K562 (cell line): ENCODE results near the gene ALAS2. TPM values are rescaled to one million over a fixed set of nuclear protein-coding genes. Genes with fewer than 3 reads are reported as not detected.

Experiments
- ATF1 ChIP-seq, 2 experiments: fragments of 450-650 bp in 1 of 2; IDR thresholded peaks; 2 replicates each; pipeline ENCODE4 v1.6.1; 2016; ENCODE audit warnings: missing compliant biosample characterization in 1 of 2, missing genetic modification characterization in 1 of 2
- C11orf30 ChIP-seq: fragments of 450-650 bp; IDR thresholded peaks from 2 replicates; pipeline ENCODE4 v1.6.1; 2016; ENCODE audit warnings: low read depth, mild to moderate bottlenecking
- DMBX1 ChIP-seq: fragments of 250-450 bp; sonication (Bioruptor Pico); IDR thresholded peaks from 2 replicates; pipeline ENCODE4 v1.8.0; 2022; ENCODE audit warnings: inconsistent platforms, mild to moderate bottlenecking, moderate library complexity, borderline replicate concordance
- FOXJ2 ChIP-seq: fragments of 200-800 bp; sonication (Bioruptor generic); IDR thresholded peaks from 2 replicates; pipeline ENCODE4 v1.6.1; 2016; ENCODE audit warnings: missing genetic modification characterization, missing compliant biosample characterization
- FOXJ3 ChIP-seq: sonication (generic); formaldehyde crosslinking; IDR thresholded peaks from 2 replicates; pipeline ENCODE4 v1.4.0; 2020; ENCODE audit warnings: mild to moderate bottlenecking, missing genetic modification reagents
- GABPB2 ChIP-seq: fragments of 250-450 bp; sonication (Bioruptor Pico); conservative IDR thresholded peaks from 2 replicates; pipeline ENCODE4 v1.5.1; 2021; ENCODE audit warnings: mild to moderate bottlenecking
- HMBOX1 ChIP-seq: sonication (generic); IDR thresholded peaks from 2 replicates; pipeline ENCODE4 v1.6.1; 2016
- HOMEZ ChIP-seq: fragments of 250-450 bp; sonication (Bioruptor Pico); IDR thresholded peaks from 2 replicates; pipeline ENCODE4 v1.4.0; 2020; ENCODE audit warnings: mild to moderate bottlenecking, moderate library complexity
- MTA3 ChIP-seq: fragments of 450-650 bp; formaldehyde crosslinking; IDR thresholded peaks from 2 replicates; pipeline ENCODE4 v1.6.1; 2017; ENCODE audit warnings: mild to moderate bottlenecking, borderline replicate concordance
- MXI1 ChIP-seq: IDR thresholded peaks from 2 replicates; pipeline ENCODE4 v1.6.1; 2011; ENCODE audit warnings: low read depth, mild to moderate bottlenecking, improper control_type of control experiment, low read length
- NCOA2 ChIP-seq, 2 experiments: fragments of 450-650 bp; IDR thresholded peaks; 2 replicates each; pipeline ENCODE4 v1.6.1; 2018; ENCODE audit warnings: mild to moderate bottlenecking in 2 of 2, moderate library complexity in 1 of 2; ENCODE audit not compliant: partially characterized antibody in 2 of 2
- NR4A1 ChIP-seq, 2 experiments: fragments of 250-450 bp in 1 of 2; fragments of 450-650 bp in 1 of 2; sonication (Bioruptor Pico) in 1 of 2; IDR thresholded peaks; 2 replicates each; pipeline versions ENCODE4 v1.4.0 to v1.6.1; 2016 to 2020; ENCODE audit warnings: mild to moderate bottlenecking in 2 of 2, missing compliant biosample characterization in 1 of 2, missing genetic modification characterization in 1 of 2, moderate library complexity in 1 of 2
- NUFIP1 ChIP-seq: fragments of 450-650 bp; IDR thresholded peaks from 2 replicates; pipeline ENCODE4 v1.6.1; 2018; ENCODE audit not compliant: partially characterized antibody
- RAD51 ChIP-seq: fragments of 450-650 bp; IDR thresholded peaks from 2 replicates; pipeline ENCODE4 v1.7.1; 2016; ENCODE audit warnings: low read depth, mild to moderate bottlenecking, borderline replicate concordance
- SIX5 ChIP-seq, 2 experiments: IDR thresholded peaks; 2 replicates each; pipeline ENCODE4 v1.6.1; 2011; ENCODE audit warnings: low read length in 2 of 2, borderline replicate concordance in 1 of 2, low read depth in 1 of 2, mild to moderate bottlenecking in 1 of 2, moderate library complexity in 1 of 2; ENCODE audit not compliant: insufficient read depth in 1 of 2
- THAP12 ChIP-seq: fragments of 250-450 bp; sonication (Bioruptor Pico); IDR thresholded peaks from 2 replicates; pipeline ENCODE4 v1.9.0; 2021; ENCODE audit warnings: mild to moderate bottlenecking, inconsistent platforms
- ZNF277 ChIP-seq: fragments of 250-450 bp; sonication (Bioruptor Pico); IDR thresholded peaks from 2 replicates; pipeline ENCODE4 v1.8.0; 2022; ENCODE audit warnings: inconsistent platforms, mild to moderate bottlenecking, moderate library complexity, borderline replicate concordance
- ZNF324 ChIP-seq: fragments of 250-450 bp; sonication (Bioruptor Pico); IDR thresholded peaks from 2 replicates; pipeline ENCODE4 v1.4.0; 2020; ENCODE audit warnings: mild to moderate bottlenecking
- ZNF583 ChIP-seq: fragments of 250-450 bp; sonication (Bioruptor Pico); IDR thresholded peaks from 2 replicates; pipeline ENCODE4 v1.4.0; 2020
- ZNF695 ChIP-seq: fragments of 450-650 bp; formaldehyde crosslinking; IDR thresholded peaks from 2 replicates; pipeline ENCODE4 v1.4.0; 2020; ENCODE audit warnings: mild to moderate bottlenecking, moderate library complexity
- ZNF707 ChIP-seq: fragments of 250-450 bp; sonication (Bioruptor Pico); conservative IDR thresholded peaks from 2 replicates; pipeline ENCODE4 v1.8.0; 2022; ENCODE audit warnings: inconsistent platforms, mild to moderate bottlenecking, moderate library complexity
- ZNF766 ChIP-seq: fragments of 200-800 bp; sonication (Bioruptor generic); conservative IDR thresholded peaks from 2 replicates; pipeline ENCODE4 v1.6.1; 2016; ENCODE audit warnings: missing genetic modification characterization, missing compliant biosample characterization
- ZNF79 ChIP-seq: fragments of 250-450 bp; sonication (Bioruptor Pico); IDR thresholded peaks from 2 replicates; pipeline ENCODE4 v1.4.0; 2020; ENCODE audit warnings: low read depth, mild to moderate bottlenecking, moderate library complexity
- ZSCAN29 ChIP-seq: fragments of 450-650 bp; IDR thresholded peaks from 2 replicates; pipeline ENCODE4 v1.6.1; 2017
- polyA plus RNA-seq, 8 experiments: library from polyadenylated mRNA; depleted of rRNA in 4 of 8; stranded (reverse) in 5 of 8; unstranded in 3 of 8; fragments of >200 nt; fragmentation: Nextera tagmentation in 2 of 8; fragmentation: Illumina TruSeq in 1 of 8; extraction: Ambion mirVana in 2 of 8; extraction: Trizol in 1 of 8; gene quantifications; 2 replicates each; pipeline versions ENCODE4 v1.2.1 to v1.2.3, GENCODE V29; 2011 to 2014; ENCODE audit warnings: inconsistent platforms in 1 of 8, missing spikeins in 1 of 8
- total RNA-seq, 7 experiments: library from RNA; depleted of rRNA in 6 of 7; stranded (reverse); fragments of >200 nt in 6 of 7; fragmentation: Illumina TruSeq in 2 of 7; extraction: Trizol in 2 of 7; gene quantifications; 2 replicates each; pipeline versions ENCODE4 v1.2.1 to v1.2.3, GENCODE V29; 2011 to 2021; ENCODE audit warnings: low replicate concordance in 1 of 7

Gene ALAS2
- total and polyA plus RNA-seq, 9 of the 15 experiments (the other 6 are each of a cell fraction or from before 2014, with no cell fraction given) = 14.6 to 101 (median 33.4) TPM

- TF ChIP-seq NCOA2 (IDR thresholded peaks at IDR 0.05; ENCODE audit: partially characterized antibody in 2 of 2) (peak in 1 of 2 experiments; percentile 38), NR4A1 (CRISPR knock-in tag; IDR thresholded peaks at IDR 0.05) (no peak), NR4A1 (tag; IDR thresholded peaks at IDR 0.05) (peak; percentile 75; the same call in 1 of the 2 replicates), ZNF707 (CRISPR knock-in tag) (no peak), DMBX1 (peak; percentile 76), GABPB2 (CRISPR knock-in tag) (no peak), HMBOX1 (no peak), MXI1 (peak; percentile 25; the same call in 1 of the 2 replicates), SIX5 (IDR thresholded peaks at IDR 0.05; ENCODE audit: borderline replicate concordance in 1 of 2, insufficient read depth in 1 of 2, low read depth in 1 of 2, low read length in 2 of 2) (no peak), ZNF695 (CRISPR knock-in tag) (no peak), ZNF324 (CRISPR knock-in tag) (no peak), ZSCAN29 (no peak), ZNF766 (peak; percentile 92), ZNF277 (CRISPR knock-in tag) (no peak), ZNF583 (CRISPR knock-in tag) (no peak), RAD51 (no peak), ZNF79 (no peak), THAP12 (no peak), NUFIP1 (no peak), FOXJ2 (tag) (peak; percentile 91), ATF1 (CRISPR knock-in tag; IDR thresholded peaks at IDR 0.05) (no peak), ATF1 (tag; IDR thresholded peaks at IDR 0.05) (0 out of 2 replicates have a peak, but pooled peaks have one; percentile 43), MTA3 (peak; percentile 67; the same call in 1 of the 2 replicates), FOXJ3 (CRISPR knock-in tag) (no peak), HOMEZ (CRISPR knock-in tag) (no peak), C11orf30 (no peak)
Observed at GRCh38 chrX:55014897-55015299, 15.9 kb downstream of the ALAS2 start (continued).
